Stimulated activated CD8-positive, alpha-beta memory T cell treated with anti-CD3 and anti-CD28 coated beads, Interleukin-4, amount 100 ng/mL, for 48 hours (primary cell): Measurements from ENCODE around the gene SEZ6.

Experiments used
- DNase-seq: peaks from one replicate; pipeline ENCODE4 v3.0.0-alpha.2; 2020

Gene SEZ6

GRCh38 chr17:28928061-28928460, 77.8 kb downstream of the SEZ6 start:
- peak; percentile 51 for DNase-seq

- DNase-seq: no peak
Measured at GRCh38 chr17:28926786-28927185, 79.0 kb downstream of the SEZ6 start.

- DNase-seq: no peak
Measured at GRCh38 chr17:28926366-28926765, 79.5 kb downstream of the SEZ6 start.

- DNase-seq: no peak
Measured at GRCh38 chr17:28925912-28926365, 79.9 kb downstream of the SEZ6 start.

GRCh38 chr17:28920201-28920600, 85.6 kb downstream of the SEZ6 start:
- no peak for DNase-seq

- DNase-seq: no peak
Measured at GRCh38 chr17:28918295-28918694, 87.5 kb downstream of the SEZ6 start.

GRCh38 chr17:28917465-28917864, 88.4 kb downstream of the SEZ6 start:
- DNase-seq: no peak

GRCh38 chr17:28917029-28917428, 88.8 kb downstream of the SEZ6 start:
- DNase-seq: no peak

- DNase-seq: no peak
Measured at GRCh38 chr17:28916302-28916934, 89.4 kb downstream of the SEZ6 start.

- no peak for DNase-seq
Measured at GRCh38 chr17:28912938-28913333, 92.9 kb downstream of the SEZ6 start.

GRCh38 chr17:28912281-28912937, 93.4 kb downstream of the SEZ6 start:
- peak; percentile 57 for DNase-seq

GRCh38 chr17:28911411-28912045, 94.3 kb downstream of the SEZ6 start:
- no peak for DNase-seq

- no peak for DNase-seq
Measured at GRCh38 chr17:28910534-28910933, 95.3 kb downstream of the SEZ6 start.

GRCh38 chr17:28908640-28909167, 97.1 kb downstream of the SEZ6 start:
- DNase-seq: no peak

- no peak for DNase-seq
Measured at GRCh38 chr17:28907709-28908475, 97.9 kb downstream of the SEZ6 start.

- DNase-seq: no peak
Measured at GRCh38 chr17:28906706-28907438, 99.0 kb downstream of the SEZ6 start.

GRCh38 chr17:28906276-28906675, 99.6 kb downstream of the SEZ6 start:
- DNase-seq: no peak
